Measurements from ENCODE around the gene THSD7B. TPM values are rescaled to one million over a fixed set of nuclear protein-coding genes. Genes with fewer than 3 reads are reported as not detected.
"Not testable (repeated sequence)": the region's sequence is repeated elsewhere in the genome, so short reads cannot be mapped to it uniquely, and the experiment has no call there.

The THSD7B gene
- polyA plus RNA-seq, 2 of the 4 experiments (the other 2 are of a cell fraction), result not detected

- ATAC-seq (no peak), DNase-seq (ENCODE audit: low read depth in 1 of 2, low spot score in 1 of 2) (no peak), FAIRE-seq (no peak)
- H3K4me3 ChIP-seq, result no peak overlapping the region
- no peak overlapping the region for H3K4me2 ChIP-seq
- TF ChIP-seq BHLHE40 (IDR thresholded peaks at IDR 0.05; ENCODE audit: low read depth, low read length) (no peak), MYC (IDR thresholded peaks at IDR 0.05; ENCODE audit: borderline replicate concordance, low read length) (no peak), POLR2AphosphoS2 (conservative IDR thresholded peaks at IDR 0.05; ENCODE audit: low read length) (no peak), TFCP2L1 (CRISPR knock-in tag; IDR thresholded peaks at IDR 0.05) (no peak), TP53 (CRISPR knock-in tag; IDR thresholded peaks at IDR 0.05) (no peak), E2F6 (IDR thresholded peaks at IDR 0.05; ENCODE audit: borderline replicate concordance, low read depth) (no peak), ELK1 (IDR thresholded peaks at IDR 0.05; ENCODE audit: low read depth, low read length) (no peak), HEYL (CRISPR knock-in tag; IDR thresholded peaks at IDR 0.05) (no peak), NR3C1 (IDR thresholded peaks at IDR 0.05) (no peak), HOXB13 (CRISPR knock-in tag; IDR thresholded peaks at IDR 0.05; ENCODE audit: low read depth) (no peak), CEBPB (IDR thresholded peaks at IDR 0.05) (no peak)
- H3K9me3 ChIP-seq, result no peaks in the 10 kb centered on the region
- ChIA-PET CTCF (no interaction called here), POLR2A (no interaction called here)
- no peak overlapping the region for H3K27ac ChIP-seq
- H3K4me1 ChIP-seq, result no peaks in the 10 kb centered on the region
- WGBS (ENCODE audit: missing lambda C conversion rate), result 12% methylated on average over 5 of the region's 5 CpGs
Observed at GRCh38 chr2:136966485-136966884, 201.1 kb downstream of the THSD7B start.

GRCh38 chr2:136980303-136980702 is 215.0 kb downstream of the THSD7B start:
- POLR2A ChIA-PET, result no interaction called here
- 18% methylated on average over 2 of the region's 3 CpGs for WGBS (ENCODE audit: missing lambda C conversion rate)
- TF ChIP-seq KDM5A (IDR thresholded peaks at IDR 0.05), result no peak
- no peak for TF ChIP-seq MAFK (IDR thresholded peaks at IDR 0.05; ENCODE audit: partially characterized antibody)
- ATAC-seq (no peak), FAIRE-seq (no peak), DNase-seq (ENCODE audit: low read depth in 1 of 2, low spot score in 1 of 2) (no peak)
- CTCF ChIA-PET, result no interaction called here
- Histone ChIP-seq H3K4me1 (no peaks in the 10 kb centered on the region), H3K4me2 (no peak overlapping the region), H3K9me3 (no peaks in the 10 kb centered on the region), H3K4me3 (no peak overlapping the region), H3K27ac (no peak overlapping the region)

GRCh38 chr2:136981689-136982088 is 216.3 kb downstream of the THSD7B start:
- ATAC-seq; H3K27ac ChIP-seq; POLR2A ChIA-PET; FAIRE-seq; H3K4me1 ChIP-seq; H3K9me3 ChIP-seq; H3K4me2 ChIP-seq; H3K4me3 ChIP-seq; DNase-seq (ENCODE audit: low read depth in 1 of 2, low spot score in 1 of 2); CTCF ChIA-PET: not testable (repeated sequence)
- WGBS (ENCODE audit: missing lambda C conversion rate), result 8% methylated on average over 6 of the region's 6 CpGs

- Histone ChIP-seq H3K4me2 (no peak overlapping the region), H3K4me1 (no peaks in the 10 kb centered on the region), H3K27ac (no peak overlapping the region), H3K4me3 (no peak overlapping the region), H3K9me3 (no peaks in the 10 kb centered on the region)
- POLR2A ChIA-PET, result no interaction called here
- 20% methylated on average over 4 of the region's 4 CpGs for WGBS (ENCODE audit: missing lambda C conversion rate)
- ATAC-seq (no peak), FAIRE-seq (no peak), DNase-seq (ENCODE audit: low read depth in 1 of 2, low spot score in 1 of 2) (no peak)
- CTCF ChIA-PET, result no interaction called here
- TF ChIP-seq MAFK (IDR thresholded peaks at IDR 0.05; ENCODE audit: partially characterized antibody), result no peak
- no peak for TF ChIP-seq CBX2 (IDR thresholded peaks at IDR 0.05; ENCODE audit: borderline replicate concordance, low read depth)
- TF ChIP-seq NPAS2 (CRISPR knock-in tag; IDR thresholded peaks at IDR 0.05; ENCODE audit: borderline replicate concordance), result no peak
Observed at GRCh38 chr2:136985044-136985443, 219.7 kb downstream of the THSD7B start.

- CTCF ChIA-PET, result no interaction called here
- Histone ChIP-seq H3K4me3 (no peak overlapping the region), H3K4me2 (no peak overlapping the region), H3K27ac (no peak overlapping the region), H3K4me1 (no peaks in the 10 kb centered on the region), H3K9me3 (no peaks in the 10 kb centered on the region)
- ATAC-seq (no peak), DNase-seq (ENCODE audit: low read depth in 1 of 2, low spot score in 1 of 2) (no peak), FAIRE-seq (no peak)
- POLR2A ChIA-PET, result no interaction called here
- whole genome bisulfite sequencing (ENCODE audit: missing lambda C conversion rate), result 11% methylated on average over 5 of the region's 5 CpGs
- TF ChIP-seq POLR2AphosphoS2 (conservative IDR thresholded peaks at IDR 0.05; ENCODE audit: low read length), result no peak
- no peak for TF ChIP-seq HOXA7 (CRISPR knock-in tag; IDR thresholded peaks at IDR 0.05)
- TF ChIP-seq MAFK (IDR thresholded peaks at IDR 0.05; ENCODE audit: partially characterized antibody), result no peak
- TF ChIP-seq HES2 (IDR thresholded peaks at IDR 0.05), result no peak
- TF ChIP-seq RARB (CRISPR knock-in tag; IDR thresholded peaks at IDR 0.05), result no peak
- no peak for TF ChIP-seq RNF2 (IDR thresholded peaks at IDR 0.05; ENCODE audit: borderline replicate concordance, low read depth)
- TF ChIP-seq SREBF2 (IDR thresholded peaks at IDR 0.05), result no peak
- no peak for TF ChIP-seq TP53 (CRISPR knock-in tag; IDR thresholded peaks at IDR 0.05)
- TF ChIP-seq POLR2A (IDR thresholded peaks at IDR 0.05; ENCODE audit: low read length), result no peak
- TF ChIP-seq ZC3H11A (IDR thresholded peaks at IDR 0.05), result no peak
- no peak for TF ChIP-seq FOSB (CRISPR knock-in tag; IDR thresholded peaks at IDR 0.05)
- TF ChIP-seq ATOH8 (CRISPR knock-in tag; IDR thresholded peaks at IDR 0.05; ENCODE audit: low read depth), result no peak
- no peak for TF ChIP-seq EHF (CRISPR knock-in tag; IDR thresholded peaks at IDR 0.05)
- TF ChIP-seq HEYL (CRISPR knock-in tag; IDR thresholded peaks at IDR 0.05), result no peak
- no peak for TF ChIP-seq CEBPB (IDR thresholded peaks at IDR 0.05)
- no peak for TF ChIP-seq SMC3 (IDR thresholded peaks at IDR 0.05)
- no peak for TF ChIP-seq FOXS1 (CRISPR knock-in tag; IDR thresholded peaks at IDR 0.05)
- TF ChIP-seq EP300 (IDR thresholded peaks at IDR 0.05), result no peak
Observed at GRCh38 chr2:136986605-136987221, 221.4 kb downstream of the THSD7B start.
